GM18507 (cell line): ENCODE results near the gene NFE2L3.
A peak's percentile ranks its signal among the peaks of the same experiment; 100 is the strongest.
"Not testable (repeated sequence)": the region's sequence is repeated elsewhere in the genome, so short reads cannot be mapped to it uniquely, and the experiment has no call there.

Experiments used
- DNase-seq: peaks from one replicate; pipeline ENCODE4 v3.0.0; 2011; ENCODE audit warnings: low read depth; ENCODE audit not compliant: insufficient read length; ENCODE audit errors: extremely low spot score
- FAIRE-seq: peaks from 2 replicates; lab custom pipeline; 2011; peaks lifted over from hg19 to GRCh38; lab: Jason Lieb, UNC

The NFE2L3 gene

GRCh38 chr7:26151953-26152781 is at the start of gene NFE2L3:
TSS of gene NFE2L3 (plus strand) at chr7:26152198. CDS start at chr7:26152499, 301 bp downstream.
- FAIRE-seq = peak; percentile 86

GRCh38 chr7:26103596-26103995 is 48.4 kb upstream of the NFE2L3 start:
- DNase-seq = no peak
- FAIRE-seq = no peak

More at GRCh38 chr7:26151953-26152781, at the start of gene NFE2L3:
- peak; percentile 78 for DNase-seq

GRCh38 chr7:26105236-26105635 is 46.8 kb upstream of the NFE2L3 start:
- DNase-seq = no peak
- no peak for FAIRE-seq

GRCh38 chr7:26105931-26106330 is 46.1 kb upstream of the NFE2L3 start:
- no peak for FAIRE-seq

GRCh38 chr7:26112203-26112740 is 39.7 kb upstream of the NFE2L3 start:
- FAIRE-seq (no peak), DNase-seq (no peak)

More at GRCh38 chr7:26105931-26106330, 46.1 kb upstream of the NFE2L3 start:
- DNase-seq = no peak

GRCh38 chr7:26115650-26116049 is 36.3 kb upstream of the NFE2L3 start:
- FAIRE-seq = no peak
- DNase-seq = no peak

GRCh38 chr7:26117142-26117807 is 34.7 kb upstream of the NFE2L3 start:
- FAIRE-seq (peak; percentile 56), DNase-seq (no peak)

- FAIRE-seq (no peak), DNase-seq (no peak)
These were observed 34.0 kb upstream of the NFE2L3 start for GRCh38 chr7:26117970-26118369.

GRCh38 chr7:26122745-26123144 is 29.3 kb upstream of the NFE2L3 start:
- FAIRE-seq = no peak

GRCh38 chr7:26124775-26125174 is 27.2 kb upstream of the NFE2L3 start:
- not testable (repeated sequence) for FAIRE-seq, DNase-seq

More at GRCh38 chr7:26122745-26123144, 29.3 kb upstream of the NFE2L3 start:
- DNase-seq = no peak

- DNase-seq (no peak), FAIRE-seq (no peak)
These were observed 24.6 kb upstream of the NFE2L3 start for GRCh38 chr7:26127411-26127810.

- FAIRE-seq = no peak
- no peak for DNase-seq
These were observed 20.9 kb upstream of the NFE2L3 start for GRCh38 chr7:26131056-26131589.

GRCh38 chr7:26135076-26135475 is 16.9 kb upstream of the NFE2L3 start:
- no peak for FAIRE-seq
- no peak for DNase-seq

GRCh38 chr7:26135551-26135950 is 16.4 kb upstream of the NFE2L3 start:
- FAIRE-seq = no peak
- DNase-seq = no peak

GRCh38 chr7:26136831-26137230 is 15.2 kb upstream of the NFE2L3 start:
- no peak for DNase-seq
- FAIRE-seq = no peak

GRCh38 chr7:26140380-26140779 is 11.6 kb upstream of the NFE2L3 start:
- no peak for FAIRE-seq
- no peak for DNase-seq

- DNase-seq = no peak
These were observed 10.9 kb upstream of the NFE2L3 start for GRCh38 chr7:26141077-26141476.

GRCh38 chr7:26143298-26144048 is 8.5 kb upstream of the NFE2L3 start:
- no peak for FAIRE-seq
- no peak for DNase-seq

More at GRCh38 chr7:26141077-26141476, 10.9 kb upstream of the NFE2L3 start:
- no peak for FAIRE-seq
